GM12891 (cell line): ENCODE data around the gene CCDC13.

Experiments used
- POLR2A ChIP-seq: IDR thresholded peaks from 2 replicates; pipeline ENCODE4 v1.6.1; 2011; ENCODE audit warnings: low read depth, low read length, control low read depth
- SPI1 ChIP-seq: IDR thresholded peaks from 2 replicates; pipeline ENCODE4 v1.6.1; 2011; ENCODE audit warnings: low read depth, low read length, control low read depth
- TAF1 ChIP-seq: IDR thresholded peaks from 2 replicates; pipeline ENCODE4 v1.6.1; 2011; ENCODE audit warnings: low read depth, low read length, control low read depth

- TF ChIP-seq POLR2A (no peak), SPI1 (no peak), TAF1 (no peak)
Observed at GRCh38 chr3:42800251-42800650, 27.2 kb upstream of the CCDC13 start.
